T-helper 2 cell treated with Interferon-gamma antibody and Interleukin-4, amounts not matched to agents 100 ng/mL and 5 ng/mL, for 36 hours (primary cell): ENCODE data around the gene FRMD4A. TPM values are rescaled to one million over a fixed set of nuclear protein-coding genes. Genes with fewer than 3 reads are reported as not detected.
"Not testable (repeated sequence)": the region's sequence is repeated elsewhere in the genome, so short reads cannot be mapped to it uniquely, and the experiment has no call there.

ENCODE experiments used
- intact Hi-C: fragments of 100-400 bp; cut with micrococcal nuclease; formaldehyde crosslinking; loops from one replicate; pipeline ENCODE4 v1.15.1; 2023
- total RNA-seq: library from RNA; stranded (reverse); gene quantifications from 2 replicates; pipeline ENCODE4 v1.2.3, GENCODE V29; 2022

The FRMD4A gene
- total RNA-seq, 1 donor from 2014 or later: 0.27 TPM

GRCh38 chr10:14114791-14115190 is 215.9 kb downstream of the FRMD4A start:
- intact Hi-C loops: no loop called here

GRCh38 chr10:14112056-14112455 is 218.7 kb downstream of the FRMD4A start:
- intact Hi-C loops: no loop called here

DNA sequence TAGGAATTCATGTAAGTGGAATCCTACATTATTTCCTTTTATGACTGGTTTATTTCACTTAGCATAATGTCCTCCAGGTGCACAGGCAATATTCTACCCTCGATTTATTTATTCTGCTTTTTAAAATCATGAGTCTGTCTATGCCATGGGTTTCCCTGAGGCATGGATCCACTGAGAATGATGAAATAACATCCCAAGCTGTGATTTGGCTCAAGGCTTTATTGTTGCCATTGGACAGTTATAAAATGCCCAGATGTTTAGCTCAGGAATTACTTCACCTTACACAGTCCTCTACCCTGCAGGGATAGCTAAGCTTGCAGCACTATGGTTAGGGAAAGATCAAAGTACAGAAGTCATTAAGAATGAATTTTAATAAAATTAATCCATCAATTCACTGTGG is 219.5 kb downstream of the FRMD4A start:
- intact Hi-C loops: no loop called here

DNA sequence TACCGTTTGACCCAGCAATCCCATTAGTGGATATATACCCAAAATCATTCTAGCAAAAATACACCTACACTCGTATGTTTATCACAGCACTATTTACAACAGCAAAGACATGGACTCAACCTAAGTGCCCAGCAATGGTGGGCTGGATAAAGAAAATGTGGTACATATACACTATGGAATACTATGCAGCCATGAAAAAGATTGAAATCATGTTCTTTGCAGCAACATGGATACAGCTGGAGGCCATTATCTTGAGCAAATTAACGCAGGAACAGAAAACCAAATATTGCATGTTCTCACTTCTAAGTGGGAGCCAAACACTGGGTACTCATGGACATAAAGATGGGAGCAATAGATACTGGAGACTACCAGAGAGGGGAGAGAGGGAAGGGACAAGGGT is 223.9 kb downstream of the FRMD4A start:
- intact Hi-C loops: no loop called here

- intact Hi-C loops: no loop called here
Measured at GRCh38 chr10:14102056-14102455, 228.7 kb downstream of the FRMD4A start.

DNA sequence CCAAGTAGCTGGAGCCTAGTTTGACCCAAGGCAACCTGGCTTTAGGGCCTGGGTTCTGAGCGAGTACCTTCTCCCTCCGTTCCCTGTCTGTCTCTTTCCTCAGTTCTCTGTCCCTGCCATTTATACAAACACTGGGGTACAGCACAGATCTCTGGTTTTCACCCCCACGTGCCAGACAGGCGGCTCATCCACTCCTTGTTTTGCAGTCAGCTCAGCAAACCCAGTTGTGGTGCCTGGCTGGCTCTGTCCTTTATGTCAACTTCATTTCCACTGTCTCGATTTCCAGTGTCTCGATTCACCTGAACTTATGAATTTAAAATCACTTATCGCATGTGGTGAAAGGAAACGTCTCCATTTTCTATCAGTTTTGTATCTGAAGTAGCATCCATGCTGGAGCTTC is 230.8 kb downstream of the FRMD4A start:
- intact Hi-C loops: no loop called here

DNA sequence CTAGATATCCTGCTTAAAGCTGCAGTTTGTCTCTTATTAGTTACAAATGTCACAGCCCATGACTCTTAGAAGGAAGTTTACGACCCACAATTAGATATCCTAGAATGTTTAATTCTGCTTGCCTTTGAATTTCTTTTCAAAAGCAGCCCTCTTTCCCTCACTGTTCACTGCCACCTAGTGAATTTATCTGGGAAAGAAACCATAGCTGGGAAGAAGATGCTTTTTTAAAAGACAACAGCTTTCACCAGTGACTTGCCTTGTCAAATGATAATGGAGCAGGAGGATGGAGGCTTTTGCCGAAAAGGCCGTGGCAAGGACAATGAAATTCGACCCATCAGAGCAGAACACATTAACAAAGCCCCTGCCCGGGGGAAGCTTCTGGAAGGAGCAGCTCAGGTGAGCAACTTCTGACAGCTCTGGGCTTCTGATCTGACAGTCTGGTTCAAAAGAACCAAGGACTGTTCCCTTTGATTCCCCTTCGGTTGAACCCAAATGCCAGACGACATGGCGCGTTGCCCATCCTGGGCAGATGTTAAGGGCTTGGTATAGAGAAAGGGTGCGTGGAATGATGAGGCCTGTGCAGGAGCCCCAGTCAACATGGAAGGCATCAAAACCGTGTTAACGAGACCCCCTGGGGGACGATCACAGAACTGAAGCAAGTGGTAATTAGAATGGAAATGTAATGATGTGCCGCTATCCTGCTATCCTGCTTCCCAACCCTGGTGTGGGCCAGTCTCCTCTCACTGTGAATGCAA is 236.8 kb downstream of the FRMD4A start:
- intact Hi-C loops: no loop called here

- intact Hi-C loops: no loop called here
Measured at GRCh38 chr10:14092799-14093198, 237.9 kb downstream of the FRMD4A start.

GRCh38 chr10:14089556-14090292 is 241.0 kb downstream of the FRMD4A start:
- intact Hi-C loops: no loop called here

DNA sequence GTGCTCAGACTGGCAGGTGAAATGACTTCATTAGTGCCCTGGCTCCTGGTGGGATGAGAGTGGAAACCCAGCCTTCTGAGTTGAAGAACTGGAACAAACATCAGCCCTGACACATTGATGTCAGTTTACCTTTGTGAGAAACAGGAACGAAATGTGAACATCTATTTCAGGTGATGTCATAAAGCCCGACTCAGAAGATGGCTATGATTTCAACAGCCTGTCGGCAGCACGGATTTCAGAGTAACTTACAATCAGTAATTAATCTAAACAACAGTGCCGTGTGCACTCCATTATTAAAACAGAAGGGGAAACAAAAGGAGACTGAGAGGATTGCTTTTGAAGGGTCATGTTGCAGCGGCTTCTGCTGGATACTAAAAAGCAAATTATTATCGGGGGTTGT is 243.2 kb downstream of the FRMD4A start:
- intact Hi-C loops: no loop called here

GRCh38 chr10:14086596-14086995 is 244.1 kb downstream of the FRMD4A start:
- intact Hi-C loops: no loop called here

- intact Hi-C loops: no loop called here
Measured at GRCh38 chr10:14084875-14085274, 245.8 kb downstream of the FRMD4A start.

DNA sequence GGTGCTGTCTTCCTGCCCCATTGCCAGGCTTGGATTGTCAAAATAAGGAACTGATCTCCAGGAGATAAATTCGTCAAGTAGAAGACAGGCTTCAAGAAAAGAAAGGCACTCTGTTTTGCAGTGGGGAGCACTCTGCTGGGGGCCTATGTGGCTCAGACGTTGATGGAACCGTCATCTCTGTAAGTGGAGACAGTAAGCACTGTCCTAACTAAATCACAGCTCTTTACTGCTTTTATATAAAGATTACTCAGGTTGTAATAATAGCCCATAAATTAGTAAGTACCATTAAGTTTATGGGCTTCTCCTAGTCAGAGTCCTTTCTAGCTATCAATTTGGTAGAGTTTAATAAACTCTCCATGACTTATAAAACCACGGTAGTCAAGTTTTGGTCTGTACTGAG is 249.9 kb downstream of the FRMD4A start:
- intact Hi-C loops: no loop called here

- intact Hi-C loops: no loop called here
Measured at GRCh38 chr10:14077430-14077829, 253.3 kb downstream of the FRMD4A start.

- intact Hi-C loops: no loop called here
Measured at GRCh38 chr10:14074062-14074884, 256.5 kb downstream of the FRMD4A start.

DNA sequence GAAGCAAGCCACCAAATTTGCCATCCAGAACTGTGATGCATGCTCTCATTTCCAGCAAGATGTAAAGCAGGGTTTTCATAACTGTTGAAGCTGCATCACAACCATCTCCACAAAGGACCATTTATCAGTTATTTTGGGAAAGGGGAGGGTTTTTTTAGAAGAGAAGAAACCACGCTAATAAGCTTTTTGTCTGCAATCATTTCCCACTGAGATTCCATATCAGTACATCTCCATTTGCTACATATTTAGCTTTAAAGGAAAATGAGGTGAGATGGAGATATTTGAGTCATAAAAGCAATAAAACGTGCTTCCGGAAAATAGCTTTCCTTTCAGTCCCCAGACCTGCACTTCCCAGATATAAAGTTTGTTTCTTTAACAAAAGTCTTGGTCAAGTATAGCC is 258.2 kb downstream of the FRMD4A start:
- intact Hi-C loops: no loop called here

- intact Hi-C loops: no loop called here
Measured at GRCh38 chr10:14071956-14072355, 258.8 kb downstream of the FRMD4A start.

DNA sequence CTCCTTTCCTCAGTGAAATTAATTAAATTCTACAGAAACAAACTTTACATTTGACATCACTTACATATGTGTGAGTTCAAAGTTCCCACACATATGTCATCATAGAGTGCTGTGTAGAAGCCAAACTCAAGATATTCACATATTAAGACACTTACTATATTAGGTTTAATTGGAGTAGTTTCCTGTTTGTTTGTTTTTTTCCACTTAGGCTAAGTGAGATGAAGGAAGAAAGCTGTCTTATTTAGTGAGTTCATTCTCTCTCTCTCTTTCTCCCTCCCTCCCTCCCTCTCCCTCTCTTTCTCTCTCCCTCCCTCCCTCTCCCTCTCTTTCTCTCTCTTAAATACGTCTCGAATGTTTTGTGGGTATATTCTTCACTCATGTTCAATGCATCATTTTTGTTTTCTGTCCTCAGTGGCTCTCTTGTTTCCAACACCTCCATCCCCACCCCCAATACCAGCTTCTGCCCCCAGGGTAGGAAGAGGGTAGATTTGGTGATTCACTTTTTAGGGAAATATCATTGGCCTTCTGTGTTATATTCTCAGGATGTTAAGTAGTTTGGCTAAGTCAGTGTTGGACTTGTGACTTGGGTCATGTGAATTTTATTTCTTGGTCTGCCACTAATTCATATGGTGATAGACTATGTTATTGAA is 262.0 kb downstream of the FRMD4A start:
- intact Hi-C loops: no loop called here

- intact Hi-C loops: not testable (repeated sequence)
Measured at GRCh38 chr10:14067638-14068037, 263.1 kb downstream of the FRMD4A start.

DNA sequence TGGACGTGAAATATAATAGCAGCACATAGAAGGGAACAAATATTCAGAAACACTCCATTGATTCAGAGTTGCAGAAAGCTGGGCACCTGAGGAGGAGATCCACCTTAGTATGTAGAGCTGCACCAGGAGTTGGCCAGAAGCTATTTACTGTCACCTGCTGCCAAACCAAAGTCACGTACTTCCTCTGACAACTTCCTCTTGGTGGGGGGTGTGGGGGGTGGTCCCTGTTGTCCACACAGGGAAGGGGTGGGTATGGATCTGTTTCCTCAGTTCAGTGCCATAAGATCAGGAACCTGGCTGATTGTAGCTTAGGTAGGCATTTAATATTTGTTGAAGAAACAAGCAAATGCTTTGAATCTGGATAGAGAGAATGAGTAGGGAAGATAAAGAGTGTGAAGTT is 264.6 kb downstream of the FRMD4A start:
- intact Hi-C loops: no loop called here

- intact Hi-C loops: no loop called here
Measured at GRCh38 chr10:14063531-14064285, 267.0 kb downstream of the FRMD4A start.
